ENCODE results near the gene METTL26.
A peak's percentile ranks its signal among the peaks of the same experiment; 100 is the strongest.

METTL26 gene

GRCh38 chr16:636206-637080, at the start of gene METTL26:
METTL26 (minus strand) TSS chr16:636305; CDS start chr16:636290, 15 bp downstream.
- peak; percentile 83 to 91 for DNase-seq (ENCODE audit: low read depth in 1 of 2, low spot score in 1 of 2)

DNA sequence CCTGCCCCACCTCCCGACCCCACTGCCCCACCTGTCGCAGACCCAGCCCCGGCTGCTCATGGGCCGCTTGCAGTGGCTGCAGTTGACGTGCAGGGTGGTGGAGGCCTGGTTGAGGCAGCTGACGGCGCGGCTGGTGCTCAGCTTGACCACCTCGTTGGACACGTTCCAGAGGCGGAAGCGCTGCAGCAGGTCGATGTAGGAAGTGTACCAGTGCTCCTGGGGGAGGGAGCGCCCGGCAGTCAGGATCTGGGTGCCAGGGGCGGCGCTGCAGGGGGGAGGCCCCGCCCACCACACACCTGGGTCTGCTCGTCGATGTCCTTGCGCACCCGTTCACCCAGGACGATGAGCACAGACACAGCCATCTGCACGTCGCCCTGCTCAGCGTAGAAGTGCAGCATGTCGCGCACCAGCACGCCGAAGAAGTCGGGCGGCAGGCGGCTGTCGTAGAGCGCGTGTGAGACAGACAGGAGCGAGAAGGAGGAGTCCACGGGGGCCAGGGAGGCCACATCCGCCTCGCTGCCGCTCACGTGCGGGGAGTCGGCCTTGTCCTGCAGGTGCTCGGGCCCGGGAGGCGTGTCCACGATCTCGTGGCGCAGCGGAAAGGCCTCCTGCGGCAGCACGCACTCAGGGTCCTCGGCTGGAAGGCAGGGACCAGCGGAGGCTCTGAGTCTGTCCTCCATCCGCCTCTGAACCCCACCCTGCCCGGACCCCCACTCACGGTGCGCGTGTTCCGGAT, 49.0 kb upstream of the METTL26 start:
- DNase-seq (ENCODE audit: low read depth in 1 of 2, low spot score in 1 of 2), result no peak

DNA sequence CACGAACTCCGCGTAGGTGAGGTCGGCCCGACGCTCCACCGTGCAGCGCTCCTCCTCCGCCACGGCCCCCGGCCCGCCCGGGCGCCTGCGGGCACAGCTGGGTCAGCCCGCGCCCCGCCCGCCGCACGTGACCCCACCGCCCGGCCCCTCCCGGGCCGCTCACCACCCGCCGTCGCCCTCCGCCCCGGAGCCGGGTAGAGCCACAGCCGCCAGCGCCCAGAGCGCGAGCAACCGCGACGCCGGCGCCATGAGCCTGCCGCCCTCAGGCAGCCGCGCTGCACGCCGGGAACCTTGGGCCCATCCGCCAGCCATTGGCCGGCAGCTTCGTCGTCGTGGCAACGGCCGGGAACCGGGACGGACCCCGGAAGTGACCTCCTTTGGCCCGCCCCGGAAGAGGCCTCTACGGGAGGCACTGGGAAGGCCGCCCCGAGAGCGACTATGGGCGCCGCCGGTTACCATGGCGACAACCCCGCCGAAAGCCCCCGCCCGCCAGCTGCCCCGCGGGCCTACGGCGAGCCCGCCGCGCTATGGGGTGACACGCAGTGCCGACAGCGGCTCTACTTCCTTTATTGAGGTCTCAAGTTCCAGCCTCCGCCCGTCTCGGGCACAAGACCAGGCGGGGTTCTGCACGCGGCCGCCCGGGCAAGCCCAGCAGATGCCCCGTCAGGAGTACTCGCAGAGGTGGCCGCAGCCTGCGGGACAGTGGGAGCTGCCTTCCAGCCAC, 48.1 kb upstream of the METTL26 start, which contains the start of gene JMJD8:
JMJD8 (minus strand) TSS at position 264 of the 724 bp plus-strand sequence; CDS start at position 249, 15 bp downstream.
- peak; percentile 92 to 97 for DNase-seq (ENCODE audit: low read depth in 1 of 2, low spot score in 1 of 2)

GRCh38 chr16:683396-684070, 47.4 kb upstream of the METTL26 start:
- no peak for DNase-seq (ENCODE audit: low read depth in 1 of 2, low spot score in 1 of 2)

GRCh38 chr16:682493-683395, 46.6 kb upstream of the METTL26 start:
- no peak for DNase-seq (ENCODE audit: low read depth in 1 of 2, low spot score in 1 of 2)

DNA sequence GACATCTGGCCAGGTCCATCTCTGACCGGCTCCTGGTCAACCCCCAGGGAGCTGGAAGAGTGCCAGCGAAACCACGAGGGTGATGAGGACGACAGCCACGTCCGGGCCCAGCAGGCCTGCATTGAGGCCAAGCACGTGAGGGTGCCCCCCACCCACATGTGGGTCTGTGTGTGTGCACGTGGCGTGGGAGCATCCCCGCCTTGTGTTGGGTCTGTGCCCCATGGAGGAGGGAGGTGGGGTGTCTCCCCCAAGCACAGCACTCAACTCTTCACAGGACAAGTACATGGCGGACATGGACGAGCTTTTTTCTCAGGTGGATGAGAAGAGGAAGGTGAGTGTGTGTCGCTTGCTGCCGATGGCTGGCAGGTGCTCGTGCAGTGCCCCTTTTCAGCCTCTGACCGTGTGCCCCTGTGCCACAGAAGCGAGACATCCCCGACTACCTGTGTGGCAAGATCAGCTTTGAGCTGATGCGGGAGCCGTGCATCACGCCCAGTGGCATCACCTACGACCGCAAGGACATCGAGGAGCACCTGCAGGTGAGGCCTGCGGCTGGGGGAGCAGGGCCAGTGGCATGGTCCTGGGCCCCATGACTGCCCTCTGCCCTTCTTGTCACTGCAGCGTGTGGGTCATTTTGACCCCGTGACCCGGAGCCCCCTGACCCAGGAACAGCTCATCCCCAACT, 45.8 kb upstream of the METTL26 start:
- no peak for DNase-seq (ENCODE audit: low read depth in 1 of 2, low spot score in 1 of 2)

DNA sequence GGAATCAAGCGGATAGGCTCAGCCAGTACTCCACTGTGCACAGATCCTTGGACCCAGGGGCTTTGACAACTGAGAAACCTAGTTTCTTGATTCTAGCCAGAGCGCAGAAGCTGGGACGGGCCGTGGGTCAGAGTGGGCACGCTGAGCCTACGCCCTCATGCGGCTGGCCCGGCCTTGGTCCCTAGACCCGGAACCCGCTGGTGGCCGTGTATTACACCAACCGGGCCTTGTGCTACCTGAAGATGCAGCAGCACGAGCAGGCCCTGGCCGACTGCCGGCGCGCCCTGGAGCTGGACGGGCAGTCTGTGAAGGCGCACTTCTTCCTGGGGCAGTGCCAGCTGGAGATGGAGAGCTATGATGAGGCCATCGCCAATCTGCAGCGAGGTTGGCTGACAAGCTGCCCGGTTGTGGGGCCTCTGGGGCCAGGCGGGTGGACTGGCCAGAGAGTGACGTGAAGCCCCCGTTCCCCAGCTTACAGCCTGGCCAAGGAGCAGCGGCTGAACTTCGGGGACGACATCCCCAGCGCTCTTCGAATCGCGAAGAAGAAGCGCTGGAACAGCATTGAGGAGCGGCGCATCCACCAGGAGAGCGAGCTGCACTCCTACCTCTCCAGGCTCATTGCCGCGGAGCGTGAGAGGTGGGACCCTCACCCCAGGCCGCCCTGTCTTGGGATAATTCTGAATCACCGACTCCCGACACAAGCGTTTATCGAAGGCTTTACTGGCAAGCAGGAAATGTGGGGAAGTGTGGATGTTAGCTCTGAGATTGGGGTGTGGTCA, 45.1 kb upstream of the METTL26 start:
- DNase-seq (ENCODE audit: low read depth in 1 of 2, low spot score in 1 of 2), result no peak

- DNase-seq (ENCODE audit: low read depth in 1 of 2, low spot score in 1 of 2), result no peak
Observed at GRCh38 chr16:680625-680945, 44.5 kb upstream of the METTL26 start.

- DNase-seq (ENCODE audit: low read depth in 1 of 2, low spot score in 1 of 2), result peak; percentile 79 to 85
Observed at GRCh38 chr16:679814-680624, 43.9 kb upstream of the METTL26 start, which contains the start of gene STUB1. STUB1 (plus strand) TSS chr16:680410; CDS start chr16:680526, 116 bp downstream.

- DNase-seq (ENCODE audit: low read depth in 1 of 2, low spot score in 1 of 2), result peak in 1 of 2 donors; percentile 32
Observed at GRCh38 chr16:678858-679813, 43.0 kb upstream of the METTL26 start.

DNA sequence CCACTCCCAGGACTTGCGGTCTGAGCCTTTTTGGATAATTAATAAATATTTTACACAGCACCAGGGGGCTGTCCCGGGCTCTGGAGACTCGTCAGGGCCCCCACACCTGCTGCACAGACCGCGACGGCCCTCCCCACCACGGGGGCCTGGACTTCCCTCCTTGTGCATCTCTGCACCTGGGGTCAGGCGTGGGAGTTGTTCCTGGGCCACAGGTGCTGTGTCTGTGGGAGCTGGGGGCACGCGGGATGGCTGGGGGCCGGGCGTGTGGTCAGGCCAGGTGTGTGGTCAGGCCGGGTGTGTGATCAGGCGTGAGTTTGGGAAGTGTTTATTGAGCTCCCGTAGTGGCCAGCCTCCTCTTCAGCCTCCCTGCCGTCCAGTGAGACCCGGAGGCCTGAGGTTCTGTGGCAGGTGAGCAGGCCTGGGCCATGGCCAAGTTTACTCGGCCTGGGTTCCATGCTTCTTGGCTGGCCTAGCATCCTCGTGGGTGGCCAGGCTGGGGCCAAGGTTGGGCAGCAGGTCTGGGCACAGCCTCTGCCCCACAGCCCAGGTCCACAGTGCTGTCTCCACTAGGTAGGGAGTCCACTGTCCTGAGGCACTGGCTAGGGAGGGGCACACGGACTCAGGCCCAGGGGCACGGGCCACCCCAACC, 42.2 kb upstream of the METTL26 start:
- no peak for DNase-seq (ENCODE audit: low read depth in 1 of 2, low spot score in 1 of 2)

GRCh38 chr16:677316-678190, 41.4 kb upstream of the METTL26 start:
- no peak for DNase-seq (ENCODE audit: low read depth in 1 of 2, low spot score in 1 of 2)

- no peak for DNase-seq (ENCODE audit: low read depth in 1 of 2, low spot score in 1 of 2)
Observed at GRCh38 chr16:676913-677312, 40.8 kb upstream of the METTL26 start.

DNA sequence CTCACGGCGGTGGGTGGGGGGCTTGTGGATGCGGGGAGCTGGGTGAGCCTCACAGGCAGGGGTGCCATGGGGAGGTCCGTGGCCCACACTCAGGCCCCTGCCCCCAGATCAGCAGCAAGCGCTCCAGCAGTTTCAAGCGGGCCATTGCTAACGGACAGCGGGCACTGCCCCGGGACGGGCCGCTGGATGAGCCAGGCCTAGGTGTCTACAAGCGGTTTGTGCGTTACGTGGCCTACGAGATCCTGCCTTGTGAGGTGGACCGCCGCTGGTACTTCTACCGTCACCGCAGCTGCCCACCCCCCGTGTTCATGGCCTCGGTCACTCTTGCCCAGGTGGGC, 40.4 kb upstream of the METTL26 start:
- no peak for DNase-seq (ENCODE audit: low read depth in 1 of 2, low spot score in 1 of 2)

DNA sequence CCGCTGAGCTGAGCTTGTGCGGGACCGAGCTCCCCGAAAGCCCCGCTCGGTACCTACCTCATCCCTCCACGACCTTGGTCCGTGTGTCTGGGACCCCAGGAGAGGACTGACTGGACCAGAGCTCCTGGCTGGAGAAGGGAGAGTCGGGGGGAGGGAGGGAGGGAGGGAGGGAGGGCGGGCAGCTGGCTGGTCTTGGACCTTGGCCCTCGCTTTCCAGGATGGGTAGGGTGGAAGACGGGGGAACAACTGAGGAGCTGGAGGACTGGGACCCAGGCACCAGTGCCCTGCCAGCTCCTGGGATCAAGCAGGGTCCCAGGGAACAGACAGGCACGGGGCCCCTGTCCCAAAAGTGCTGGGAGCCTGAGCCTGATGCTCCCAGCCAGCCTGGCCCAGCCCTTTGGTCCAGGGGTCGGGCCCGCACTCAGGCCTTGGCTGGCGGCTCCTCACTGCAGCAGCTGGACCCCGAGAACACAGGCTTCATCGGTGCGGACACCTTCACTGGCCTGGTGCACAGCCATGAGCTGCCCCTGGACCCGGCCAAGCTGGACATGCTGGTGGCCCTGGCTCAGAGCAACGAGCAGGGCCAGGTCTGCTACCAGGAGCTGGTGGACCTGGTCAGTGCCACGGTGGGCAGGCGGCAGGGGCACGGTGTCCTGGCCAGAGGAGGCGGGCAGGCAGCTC, 39.9 kb upstream of the METTL26 start:
- DNase-seq (ENCODE audit: low read depth in 1 of 2, low spot score in 1 of 2), result no peak

All from stimulated activated CD4-positive, alpha-beta T cell treated with anti-CD3 and anti-CD28 coated beads, Interleukin-15, amount 100 ng/mL, for 1 hour (primary cell).